Colonic mucosa (tissue), 4 donors: Measurements from ENCODE around the gene LRCH1. TPM values are rescaled to one million over a fixed set of nuclear protein-coding genes. Genes with fewer than 3 reads are reported as not detected.

ENCODE experiments used
- DNase-seq: peaks from one replicate; pipeline ENCODE4 v3.0.0-alpha.2; 2020
- H3K27ac ChIP-seq: fragments of 200-600 bp; one replicate; pipeline ENCODE4 v1.8.0; 2021
- H3K27me3 ChIP-seq: fragments of 200-600 bp; one replicate; pipeline ENCODE4 v1.8.0; 2021
- H3K36me3 ChIP-seq: fragments of 200-600 bp; one replicate; pipeline ENCODE4 v1.8.0; 2021
- H3K4me1 ChIP-seq: fragments of 200-600 bp; one replicate; pipeline ENCODE4 v1.8.0; 2021; ENCODE audit warnings: mild to moderate bottlenecking
- H3K4me3 ChIP-seq: fragments of 200-600 bp; one replicate; pipeline ENCODE4 v1.8.0; 2021
- H3K9ac ChIP-seq, 2 donors: one replicate each; pipeline ENCODE4 v1.7.0; 2013; ENCODE audit warnings: control low read depth in 2 of 2, low read depth in 2 of 2, low read length in 2 of 2
- H3K9me3 ChIP-seq: fragments of 200-600 bp; one replicate; pipeline ENCODE4 v1.8.0; 2021
- intact Hi-C: fragments of 100-400 bp; cut with DNase I; formaldehyde crosslinking; loops from one replicate; pipeline ENCODE4 v1.14.1; 2022
- total RNA-seq, 2 donors: library from RNA; stranded (reverse); fragmentation: NEBNext Ultra II Directional in 1 of 2; extraction: Animal tissue kit (Norgen Biotek cat#: 25700) in 1 of 2; gene quantifications; one replicate each; pipeline ENCODE4 v1.2.1, GENCODE V29; 2021
- TF ChIP-seq, protein P1 (sequence below): fragments of 200-600 bp; IDR thresholded peaks from one replicate; pipeline ENCODE4 v1.8.0; 2022; ENCODE audit warnings: antibody characterized with exemption, mild to moderate bottlenecking
- donor health status: healthy.
- donor health status: DM: no; HTN: no; CAD: no.
- donor health status: DM: no; HTN: no; CAD: no.

The LRCH1 gene
- total RNA-seq, 2 donors from 2014 or later, result 12.8 to 19.6 TPM

DNA sequence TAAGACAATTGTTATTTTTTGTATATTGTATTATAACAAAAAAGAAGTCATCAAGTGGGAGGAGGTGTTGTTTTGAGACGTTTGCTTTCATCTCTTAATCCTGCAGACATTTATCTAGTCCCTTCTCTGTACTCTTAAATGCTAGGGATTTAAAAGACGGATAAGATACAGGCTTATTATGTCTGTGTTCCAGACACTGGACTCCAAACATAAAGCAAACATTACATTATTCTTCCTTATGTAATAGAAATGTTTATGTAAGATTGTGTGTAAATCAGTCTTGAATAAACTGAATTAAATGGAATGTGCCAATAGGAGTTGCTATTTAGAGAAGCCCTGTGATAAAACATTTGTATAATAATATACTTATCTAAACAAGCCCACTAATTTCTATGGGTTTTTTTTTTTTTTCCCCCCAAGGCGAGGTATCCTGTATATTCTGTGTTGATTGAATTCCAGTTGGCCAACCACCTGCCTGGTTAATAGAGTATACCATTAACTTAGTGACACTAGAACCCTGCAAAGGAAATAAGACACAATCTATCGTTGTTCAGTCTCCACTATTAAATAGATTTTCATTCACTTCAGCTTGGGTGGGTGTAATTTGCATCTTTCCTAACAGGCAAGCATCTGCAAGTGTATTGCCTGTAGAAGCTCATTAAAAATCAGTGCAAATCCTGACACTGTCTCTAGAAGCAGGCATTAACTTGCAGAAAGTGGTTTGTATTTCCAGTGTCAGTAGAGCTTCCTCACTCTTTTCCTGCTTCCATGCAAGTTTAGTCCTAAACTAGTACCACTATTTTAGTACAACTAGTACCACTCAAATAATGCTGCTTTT is 69.0 kb downstream of the LRCH1 start:
- no peaks in the 10 kb centered on the region for H3K9me3 ChIP-seq
- no peak overlapping the region for H3K4me3 ChIP-seq
- TF ChIP-seq, protein P1, sequence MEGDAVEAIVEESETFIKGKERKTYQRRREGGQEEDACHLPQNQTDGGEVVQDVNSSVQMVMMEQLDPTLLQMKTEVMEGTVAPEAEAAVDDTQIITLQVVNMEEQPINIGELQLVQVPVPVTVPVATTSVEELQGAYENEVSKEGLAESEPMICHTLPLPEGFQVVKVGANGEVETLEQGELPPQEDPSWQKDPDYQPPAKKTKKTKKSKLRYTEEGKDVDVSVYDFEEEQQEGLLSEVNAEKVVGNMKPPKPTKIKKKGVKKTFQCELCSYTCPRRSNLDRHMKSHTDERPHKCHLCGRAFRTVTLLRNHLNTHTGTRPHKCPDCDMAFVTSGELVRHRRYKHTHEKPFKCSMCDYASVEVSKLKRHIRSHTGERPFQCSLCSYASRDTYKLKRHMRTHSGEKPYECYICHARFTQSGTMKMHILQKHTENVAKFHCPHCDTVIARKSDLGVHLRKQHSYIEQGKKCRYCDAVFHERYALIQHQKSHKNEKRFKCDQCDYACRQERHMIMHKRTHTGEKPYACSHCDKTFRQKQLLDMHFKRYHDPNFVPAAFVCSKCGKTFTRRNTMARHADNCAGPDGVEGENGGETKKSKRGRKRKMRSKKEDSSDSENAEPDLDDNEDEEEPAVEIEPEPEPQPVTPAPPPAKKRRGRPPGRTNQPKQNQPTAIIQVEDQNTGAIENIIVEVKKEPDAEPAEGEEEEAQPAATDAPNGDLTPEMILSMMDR, result no peak
- intact Hi-C loops, result no loop called here
- H3K36me3 ChIP-seq, result no peaks in the 10 kb centered on the region
- peaks cover 10% of the 10 kb centered on the region for H3K4me1 ChIP-seq
- H3K27ac ChIP-seq, result no peak overlapping the region
- no peak overlapping the region for H3K9ac ChIP-seq
- H3K27me3 ChIP-seq, result no peaks in the 10 kb centered on the region
- no peak for DNase-seq

DNA sequence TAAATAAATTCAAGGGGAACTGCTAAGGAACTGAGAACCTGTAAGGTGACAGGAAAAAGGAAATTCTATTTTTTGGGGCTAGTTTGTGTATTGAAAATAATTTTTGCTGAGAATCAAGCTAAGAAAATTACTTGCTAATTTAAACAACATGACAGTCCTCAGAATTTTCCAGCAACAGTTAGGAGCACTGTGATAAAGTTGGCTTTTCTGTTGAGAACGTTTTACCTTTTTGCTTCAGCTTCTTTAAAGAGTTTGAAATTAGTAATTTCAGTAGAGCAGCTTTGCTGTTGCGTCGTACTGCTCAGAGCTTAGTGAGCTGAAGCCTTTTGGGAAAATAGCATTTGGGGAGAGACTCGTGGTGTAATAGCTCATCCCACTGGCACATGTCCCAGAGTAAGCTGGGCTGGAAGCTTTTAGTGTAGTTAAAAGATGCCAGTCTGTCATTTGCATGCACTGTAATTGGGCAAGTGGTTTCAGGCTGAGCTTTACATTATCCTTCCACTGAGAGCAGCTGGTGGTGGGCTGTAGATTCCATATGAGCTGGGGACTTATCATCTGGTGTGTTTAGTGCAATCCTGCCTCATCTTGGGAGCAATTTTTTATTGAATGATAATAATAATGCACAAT is 69.8 kb downstream of the LRCH1 start:
- DNase-seq, result peak; percentile 50
- H3K27me3 ChIP-seq, result no peaks in the 10 kb centered on the region
- no peak overlapping the region for H3K27ac ChIP-seq
- intact Hi-C loops, result no loop called here
- H3K9me3 ChIP-seq, result no peaks in the 10 kb centered on the region
- TF ChIP-seq, protein P1, result no peak
- no peaks in the 10 kb centered on the region for H3K36me3 ChIP-seq
- peaks cover 10% of the 10 kb centered on the region for H3K4me1 ChIP-seq
- no peak overlapping the region for H3K9ac ChIP-seq
- H3K4me3 ChIP-seq, result no peak overlapping the region

DNA sequence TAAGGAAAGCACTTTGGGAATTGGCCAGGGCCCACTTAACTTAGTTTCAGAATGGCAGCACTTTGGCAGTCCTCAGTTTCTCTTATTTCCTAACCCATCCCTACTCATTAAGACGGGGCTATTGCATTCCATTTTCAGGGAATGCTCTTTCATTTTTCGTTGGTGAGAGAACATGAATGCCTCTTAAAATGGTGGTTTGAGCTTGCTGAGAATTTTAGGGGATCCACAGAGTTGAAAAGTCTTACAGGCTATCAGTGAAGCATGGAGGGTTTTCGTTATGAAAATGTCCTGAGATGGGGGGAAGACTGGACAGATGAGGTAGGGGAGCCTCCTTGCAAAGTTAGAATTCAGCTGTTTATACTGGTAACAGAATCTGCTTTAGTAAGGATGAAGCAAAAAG is 71.4 kb downstream of the LRCH1 start:
- no peak overlapping the region for H3K4me3 ChIP-seq
- TF ChIP-seq, protein P1, result no peak
- no peak overlapping the region for H3K9ac ChIP-seq
- H3K36me3 ChIP-seq, result no peaks in the 10 kb centered on the region
- no peaks in the 10 kb centered on the region for H3K27me3 ChIP-seq
- no peaks in the 10 kb centered on the region for H3K9me3 ChIP-seq
- intact Hi-C loops, result no loop called here
- DNase-seq, result no peak
- peaks cover 10% of the 10 kb centered on the region for H3K4me1 ChIP-seq
- no peak overlapping the region for H3K27ac ChIP-seq

DNA sequence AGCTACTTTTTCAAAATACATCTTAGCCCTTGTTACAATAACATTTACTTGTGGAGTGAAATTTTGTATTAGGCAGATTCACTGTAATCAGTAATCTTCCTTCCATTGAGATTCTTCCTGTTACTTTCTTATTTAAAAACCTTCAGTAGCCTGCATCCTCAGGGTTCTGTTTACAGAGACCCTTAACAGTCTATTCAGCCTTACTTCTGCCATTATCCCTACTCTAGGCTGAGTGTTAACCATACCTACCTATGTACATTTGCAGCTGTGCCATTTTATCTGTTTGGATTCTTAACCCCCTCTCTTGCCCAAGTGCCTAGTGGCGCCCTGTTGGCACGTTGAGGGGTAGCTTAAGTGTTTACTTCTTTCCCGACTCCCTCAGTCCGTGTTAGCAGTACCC is 71.9 kb downstream of the LRCH1 start:
- H3K9me3 ChIP-seq, result no peaks in the 10 kb centered on the region
- peaks cover 10% of the 10 kb centered on the region for H3K4me1 ChIP-seq
- no peaks in the 10 kb centered on the region for H3K27me3 ChIP-seq
- H3K27ac ChIP-seq, result no peak overlapping the region
- DNase-seq, result no peak
- no peak overlapping the region for H3K4me3 ChIP-seq
- H3K36me3 ChIP-seq, result no peaks in the 10 kb centered on the region
- TF ChIP-seq, protein P1, result no peak
- intact Hi-C loops, result no loop called here
- no peak overlapping the region for H3K9ac ChIP-seq

DNA sequence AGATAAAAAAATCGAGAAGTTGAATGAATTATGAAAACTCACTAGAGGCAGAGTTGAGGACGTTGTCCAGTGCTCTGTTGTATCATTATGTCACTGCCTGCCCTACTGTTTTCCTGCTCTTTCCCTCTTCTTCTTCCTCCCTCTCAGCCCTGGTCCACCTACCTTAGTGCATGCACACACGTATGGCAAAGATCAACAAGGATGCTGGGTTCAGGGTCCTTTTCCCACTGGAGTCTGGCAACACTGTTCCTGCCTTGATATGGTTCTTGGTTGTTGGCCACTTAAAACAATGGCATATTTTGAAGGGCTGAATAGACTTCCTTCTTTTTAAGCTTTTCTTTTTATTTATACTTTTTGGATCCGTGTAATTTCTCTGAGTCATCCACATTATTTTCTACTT is 74.5 kb downstream of the LRCH1 start:
- peaks cover under 1% of the 10 kb centered on the region for H3K4me1 ChIP-seq
- TF ChIP-seq, protein P1, result no peak
- H3K4me3 ChIP-seq, result no peak overlapping the region
- no peak overlapping the region for H3K9ac ChIP-seq
- H3K36me3 ChIP-seq, result no peaks in the 10 kb centered on the region
- no peak for DNase-seq
- intact Hi-C loops, result no loop called here
- no peaks in the 10 kb centered on the region for H3K27me3 ChIP-seq
- no peak overlapping the region for H3K27ac ChIP-seq
- no peaks in the 10 kb centered on the region for H3K9me3 ChIP-seq
